ENCODE data around the gene FLYWCH1. TPM values are rescaled to one million over a fixed set of nuclear protein-coding genes. Genes with fewer than 3 reads are reported as not detected.

Gene FLYWCH1
- polyA plus RNA-seq, 3 donors = 5.0 to 42.7 (median 7.1) TPM

DNA sequence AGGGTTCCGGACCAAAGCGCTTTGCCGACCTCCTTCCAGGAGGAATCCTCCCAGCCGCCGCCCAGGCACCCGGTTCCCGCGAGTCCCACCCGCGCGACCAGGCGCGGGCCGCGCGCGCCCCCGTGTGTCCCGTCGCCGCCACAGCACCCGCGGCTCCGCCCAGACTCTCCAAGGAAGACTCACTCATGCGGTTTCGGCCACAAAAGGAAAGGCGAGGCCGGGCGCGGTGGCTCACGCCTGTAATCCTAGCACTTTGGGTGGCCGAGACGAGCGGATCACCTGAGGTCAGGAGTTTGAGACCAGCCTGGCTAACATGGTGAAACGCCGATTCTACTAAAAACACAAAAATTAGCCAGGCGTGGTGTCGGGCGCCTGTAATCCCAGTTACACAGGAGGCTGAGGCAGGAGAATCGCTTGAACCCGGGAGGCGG lies 72.0 kb downstream of the FLYWCH1 start:
- intact Hi-C loops (cut with micrococcal nuclease) = loop anchor here in 1 of 2 donors (2.0 kb wide), 1 partner anchor 15 kb away; the partner anchor contains the start of gene PAQR4
- DNase-seq = peak; percentile 59 to 80 (median 71)
- no peaks in the 10 kb centered on the region for H3K27me3 ChIP-seq (ENCODE audit: control insufficient read depth in 2 of 2, insufficient read depth in 2 of 2, low read length in 2 of 2)
- 6% methylated on average over 42 of the region's 42 CpGs for WGBS (ENCODE audit: insufficient coverage)
- no peak overlapping the region for H3K27ac ChIP-seq (ENCODE audit: low read depth in 1 of 2, low read length in 2 of 2)
- Mint-ChIP-seq H3K27me3 (ENCODE audit: low read depth in 3 of 3) (peaks cover 3 to 18% (median 4%) of the 10 kb centered on the region in 3 donors), H3K9me3 (no peaks in the 10 kb centered on the region), H3K4me3 (peak overlapping the region; percentile 57 to 76), H3K36me3 (no peaks in the 10 kb centered on the region), H3K4me1 (peaks cover 23% of the 10 kb centered on the region), H3K27ac (peak overlapping the region in 4 of 7 donors; percentile 36 to 83 (median 54))
- H2AFZ ChIP-seq (ENCODE audit: insufficient read depth, low read depth, low read length, poor library complexity, severe bottlenecking) = peak overlapping the region; percentile 62
- TF ChIP-seq, protein P1, sequence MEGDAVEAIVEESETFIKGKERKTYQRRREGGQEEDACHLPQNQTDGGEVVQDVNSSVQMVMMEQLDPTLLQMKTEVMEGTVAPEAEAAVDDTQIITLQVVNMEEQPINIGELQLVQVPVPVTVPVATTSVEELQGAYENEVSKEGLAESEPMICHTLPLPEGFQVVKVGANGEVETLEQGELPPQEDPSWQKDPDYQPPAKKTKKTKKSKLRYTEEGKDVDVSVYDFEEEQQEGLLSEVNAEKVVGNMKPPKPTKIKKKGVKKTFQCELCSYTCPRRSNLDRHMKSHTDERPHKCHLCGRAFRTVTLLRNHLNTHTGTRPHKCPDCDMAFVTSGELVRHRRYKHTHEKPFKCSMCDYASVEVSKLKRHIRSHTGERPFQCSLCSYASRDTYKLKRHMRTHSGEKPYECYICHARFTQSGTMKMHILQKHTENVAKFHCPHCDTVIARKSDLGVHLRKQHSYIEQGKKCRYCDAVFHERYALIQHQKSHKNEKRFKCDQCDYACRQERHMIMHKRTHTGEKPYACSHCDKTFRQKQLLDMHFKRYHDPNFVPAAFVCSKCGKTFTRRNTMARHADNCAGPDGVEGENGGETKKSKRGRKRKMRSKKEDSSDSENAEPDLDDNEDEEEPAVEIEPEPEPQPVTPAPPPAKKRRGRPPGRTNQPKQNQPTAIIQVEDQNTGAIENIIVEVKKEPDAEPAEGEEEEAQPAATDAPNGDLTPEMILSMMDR (IDR thresholded peaks at IDR 0.05) = peak; percentile 95
- H3K4me2 ChIP-seq (replicated peaks; ENCODE audit: extremely low read depth, low read length, poor library complexity, severe bottlenecking) = peak overlapping the region; percentile 62
- peaks cover 22 to 29% of the 10 kb centered on the region in 2 donors for H3K4me1 ChIP-seq (ENCODE audit: control insufficient read depth in 1 of 2, insufficient read depth in 2 of 2, low read length in 2 of 2)
- peak overlapping the region in 1 of 3 experiments; percentile 15 for H3K4me3 ChIP-seq (replicated peaks in 1 of 3; ENCODE audit: low read depth in 2 of 3, low read length in 3 of 3)
- H3K79me2 ChIP-seq (ENCODE audit: insufficient read depth, low read length) = peaks cover 11% of the 10 kb centered on the region
- H3K9me3 ChIP-seq (replicated peaks in 1 of 2; ENCODE audit: control insufficient read depth in 1 of 2, insufficient read depth in 1 of 2, low read length in 2 of 2) = no peaks in the 10 kb centered on the region
- H4K20me1 ChIP-seq (ENCODE audit: insufficient read depth, low read length) = no peaks in the 10 kb centered on the region
- H3K36me3 ChIP-seq (replicated peaks in 1 of 2; ENCODE audit: control insufficient read depth in 1 of 2, insufficient read depth in 2 of 2, low read length in 2 of 2) = no peaks in the 10 kb centered on the region
- no peak overlapping the region for H3K9ac ChIP-seq (ENCODE audit: insufficient read depth, low read length, poor library complexity, severe bottlenecking)

DNA sequence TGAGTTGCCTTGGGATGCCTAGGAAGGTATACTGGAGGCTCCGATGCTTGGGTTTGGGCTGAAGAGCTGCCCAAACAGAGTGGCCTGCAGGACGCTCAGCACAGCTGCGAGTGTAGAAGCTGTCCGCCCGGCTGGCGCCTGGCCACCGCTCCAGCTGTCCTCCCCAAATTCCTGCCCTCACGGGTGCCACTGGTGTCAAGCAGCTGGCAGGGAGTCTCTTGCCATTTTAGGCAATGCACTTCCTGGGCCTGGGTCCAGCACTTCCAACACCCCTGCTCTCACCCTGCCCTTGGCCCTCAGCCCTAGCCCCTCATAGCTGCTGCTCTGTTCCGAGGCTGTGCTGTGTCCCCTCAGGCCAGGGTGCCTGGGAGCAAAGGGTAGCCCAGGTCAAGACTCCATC lies 73.7 kb downstream of the FLYWCH1 start:
- Histone ChIP-seq H2AFZ (ENCODE audit: insufficient read depth, low read depth, low read length, poor library complexity, severe bottlenecking) (no peak overlapping the region), H4K20me1 (ENCODE audit: insufficient read depth, low read length) (no peaks in the 10 kb centered on the region), H3K36me3 (replicated peaks in 1 of 2; ENCODE audit: control insufficient read depth in 1 of 2, insufficient read depth in 2 of 2, low read length in 2 of 2) (no peaks in the 10 kb centered on the region), H3K79me2 (ENCODE audit: insufficient read depth, low read length) (no peaks in the 10 kb centered on the region), H3K9me3 (replicated peaks in 1 of 2; ENCODE audit: control insufficient read depth in 1 of 2, insufficient read depth in 1 of 2, low read length in 2 of 2) (no peaks in the 10 kb centered on the region), H3K4me3 (replicated peaks in 1 of 3; ENCODE audit: low read depth in 2 of 3, low read length in 3 of 3) (no peak overlapping the region), H3K27ac (ENCODE audit: low read depth in 1 of 2, low read length in 2 of 2) (no peak overlapping the region), H3K4me1 (ENCODE audit: control insufficient read depth in 1 of 2, insufficient read depth in 2 of 2, low read length in 2 of 2) (peaks cover 13 to 15% of the 10 kb centered on the region in 2 donors), H3K9ac (ENCODE audit: insufficient read depth, low read length, poor library complexity, severe bottlenecking) (no peak overlapping the region), H3K4me2 (replicated peaks; ENCODE audit: extremely low read depth, low read length, poor library complexity, severe bottlenecking) (no peak overlapping the region), H3K27me3 (ENCODE audit: control insufficient read depth in 2 of 2, insufficient read depth in 2 of 2, low read length in 2 of 2) (no peaks in the 10 kb centered on the region)
- intact Hi-C loops (cut with micrococcal nuclease) = no loop called here
- Mint-ChIP-seq H3K4me1 (peaks cover 15% of the 10 kb centered on the region), H3K36me3 (no peaks in the 10 kb centered on the region), H3K27me3 (ENCODE audit: low read depth in 3 of 3) (peaks cover 7 to 26% (median 12%) of the 10 kb centered on the region in 3 donors), H3K9me3 (no peaks in the 10 kb centered on the region), H3K27ac (no peak overlapping the region), H3K4me3 (no peak overlapping the region)
- no peak for DNase-seq
- 95% methylated on average over 8 of the region's 9 CpGs for WGBS (ENCODE audit: insufficient coverage)
- TF ChIP-seq, protein P1 (IDR thresholded peaks at IDR 0.05) = no peak

All from CD14-positive monocyte (primary cell).